Natural killer cell (primary cell): ENCODE measurements around the gene CHRNB2. TPM values are rescaled to one million over a fixed set of nuclear protein-coding genes. Genes with fewer than 3 reads are reported as not detected.

Experiments
- ATAC-seq, 3 donors: fragments of 150-1000 bp in 2 of 3; fragments of 200-7000 bp in 1 of 3; cut with Tn5 transposase; 1 replicate in 1 of 3; 2 replicates in 2 of 3; pipeline ENCODE4 v1.10.0; 2021; ENCODE audit warnings: mild to moderate bottlenecking in 2 of 3, moderate library complexity in 2 of 3
- DNase-seq, 2 donors: peaks; one replicate each; pipeline versions ENCODE4 v3.0.0 to v3.0.0-alpha.2; 2013 to 2021; ENCODE audit warnings: mixed read lengths in 1 of 2
- H3K27ac ChIP-seq: one replicate; pipeline ENCODE4 v1.5.1; 2013; ENCODE audit warnings: mild to moderate bottlenecking, low read length
- H3K27me3 ChIP-seq: one replicate; pipeline ENCODE4 v1.6.1; 2013; ENCODE audit warnings: low read length; ENCODE audit not compliant: control insufficient read depth, insufficient read depth
- H3K36me3 ChIP-seq: one replicate; pipeline ENCODE4 v1.6.1; 2013; ENCODE audit warnings: low read length; ENCODE audit not compliant: control insufficient read depth, insufficient read depth
- H3K4me1 ChIP-seq: one replicate; pipeline ENCODE4 v1.6.1; 2013; ENCODE audit warnings: low read length; ENCODE audit not compliant: control insufficient read depth, insufficient read depth
- H3K4me3 ChIP-seq: one replicate; pipeline ENCODE4 v1.5.1; 2013; ENCODE audit warnings: low read length
- H3K9me3 ChIP-seq: one replicate; pipeline ENCODE4 v1.6.1; 2013; ENCODE audit warnings: low read length; ENCODE audit not compliant: control insufficient read depth, insufficient read depth
- H3K27ac Mint-ChIP-seq, 2 donors: one replicate each; pipeline ENCODE4 v1.8.0; 2022; ENCODE audit warnings: mild to moderate bottlenecking in 2 of 2, mixed read lengths in 2 of 2, moderate library complexity in 1 of 2
- H3K27me3 Mint-ChIP-seq, 2 donors: one replicate each; pipeline ENCODE4 v1.8.0; 2022; ENCODE audit warnings: low read depth in 2 of 2, mixed read lengths in 2 of 2
- H3K36me3 Mint-ChIP-seq: one replicate; pipeline ENCODE4 v1.8.0; 2022; ENCODE audit warnings: mixed read lengths
- H3K4me1 Mint-ChIP-seq, 2 donors: one replicate each; pipeline ENCODE4 v1.8.0; 2022; ENCODE audit warnings: mixed read lengths in 2 of 2
- H3K4me3 Mint-ChIP-seq: one replicate; pipeline ENCODE4 v1.8.0; 2022; ENCODE audit warnings: mild to moderate bottlenecking, moderate library complexity, mixed read lengths
- H3K9me3 Mint-ChIP-seq, 2 donors: one replicate each; pipeline ENCODE4 v1.8.0; 2022; ENCODE audit warnings: mixed read lengths in 2 of 2
- WGBS: methylation state at CpG from one replicate; pipeline ENCODE4 v1.1.7; 2013; ENCODE audit warnings: missing lambda C conversion rate; ENCODE audit not compliant: insufficient coverage; 5-methylcytosine and 5-hydroxymethylcytosine counted together
- intact Hi-C: fragments of 100-400 bp; cut with micrococcal nuclease; formaldehyde crosslinking; loops from one replicate; pipeline ENCODE4 v1.14.2; 2022
- total RNA-seq, 4 donors: library from RNA; stranded (reverse); fragments of 120-200 nt in 1 of 4; gene quantifications; one replicate each; pipeline versions ENCODE4 v1.2.3 to v1.2.4, GENCODE V29; 2013 to 2022
- TF ChIP-seq, protein P1 (sequence below): fragments of 200-600 bp; IDR thresholded peaks from one replicate; pipeline ENCODE4 v1.8.0; 2022; ENCODE audit warnings: antibody characterized with exemption

The CHRNB2 gene
- total RNA-seq, 3 donors from 2014 or later (not counting 1 experiment from before 2014, with no cell fraction given) = not detected

- H3K27me3 Mint-ChIP-seq = peaks cover 11 to 13% of the 10 kb centered on the region in 2 donors
- 15% methylated on average over 4 of the region's 5 CpGs for WGBS
- intact Hi-C loops = loop anchor here (5.0 kb wide), 1 partner anchor 71 kb away; the partner anchor contains the start of gene UBE2Q1
These were observed 60.5 kb downstream of the CHRNB2 start for GRCh38 chr1:154628121-154628405.

GRCh38 chr1:154629061-154629674, 61.6 kb downstream of the CHRNB2 start:
- H3K27me3 Mint-ChIP-seq = peaks cover 13 to 15% of the 10 kb centered on the region in 2 donors
- intact Hi-C loops = loop anchor here (5.0 kb wide), 1 partner anchor 72 kb away; the partner anchor contains the start of gene UBE2Q1
- H3K4me1 Mint-ChIP-seq = peaks cover 9 to 16% of the 10 kb centered on the region in 2 donors
- peak overlapping the region; percentile 95 for H3K4me3 Mint-ChIP-seq
- peak overlapping the region; percentile 89 to 94 for H3K27ac Mint-ChIP-seq
- ATAC-seq = no peak
- H3K27me3 ChIP-seq = no peaks in the 10 kb centered on the region
- H3K9me3 Mint-ChIP-seq = no peaks in the 10 kb centered on the region
- TF ChIP-seq, protein P1, sequence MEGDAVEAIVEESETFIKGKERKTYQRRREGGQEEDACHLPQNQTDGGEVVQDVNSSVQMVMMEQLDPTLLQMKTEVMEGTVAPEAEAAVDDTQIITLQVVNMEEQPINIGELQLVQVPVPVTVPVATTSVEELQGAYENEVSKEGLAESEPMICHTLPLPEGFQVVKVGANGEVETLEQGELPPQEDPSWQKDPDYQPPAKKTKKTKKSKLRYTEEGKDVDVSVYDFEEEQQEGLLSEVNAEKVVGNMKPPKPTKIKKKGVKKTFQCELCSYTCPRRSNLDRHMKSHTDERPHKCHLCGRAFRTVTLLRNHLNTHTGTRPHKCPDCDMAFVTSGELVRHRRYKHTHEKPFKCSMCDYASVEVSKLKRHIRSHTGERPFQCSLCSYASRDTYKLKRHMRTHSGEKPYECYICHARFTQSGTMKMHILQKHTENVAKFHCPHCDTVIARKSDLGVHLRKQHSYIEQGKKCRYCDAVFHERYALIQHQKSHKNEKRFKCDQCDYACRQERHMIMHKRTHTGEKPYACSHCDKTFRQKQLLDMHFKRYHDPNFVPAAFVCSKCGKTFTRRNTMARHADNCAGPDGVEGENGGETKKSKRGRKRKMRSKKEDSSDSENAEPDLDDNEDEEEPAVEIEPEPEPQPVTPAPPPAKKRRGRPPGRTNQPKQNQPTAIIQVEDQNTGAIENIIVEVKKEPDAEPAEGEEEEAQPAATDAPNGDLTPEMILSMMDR = no peak
- 100% methylated on average over 1 of the region's 1 CpG for WGBS
- H3K9me3 ChIP-seq = no peaks in the 10 kb centered on the region
- H3K36me3 ChIP-seq = no peaks in the 10 kb centered on the region
- H3K4me1 ChIP-seq = peaks cover 11% of the 10 kb centered on the region
- H3K36me3 Mint-ChIP-seq = peaks cover 6% of the 10 kb centered on the region
- H3K27ac ChIP-seq = no peak overlapping the region
- DNase-seq = no peak
- no peak overlapping the region for H3K4me3 ChIP-seq

More at GRCh38 chr1:154628121-154628405, 60.5 kb downstream of the CHRNB2 start:
- Histone ChIP-seq H3K27ac (peak overlapping the region; percentile 99), H3K36me3 (no peaks in the 10 kb centered on the region), H3K9me3 (no peaks in the 10 kb centered on the region), H3K4me1 (peaks cover 11% of the 10 kb centered on the region), H3K4me3 (peak overlapping the region; percentile 97), H3K27me3 (no peaks in the 10 kb centered on the region)
- Mint-ChIP-seq H3K4me3 (peak overlapping the region; percentile 95), H3K4me1 (peaks cover 9 to 26% of the 10 kb centered on the region in 2 donors), H3K36me3 (peaks cover 6% of the 10 kb centered on the region), H3K27ac (peak overlapping the region; percentile 89 to 94), H3K9me3 (no peaks in the 10 kb centered on the region)
- no peak for DNase-seq
- ATAC-seq = peak in 2 of 3 donors; percentile 34 to 45
- TF ChIP-seq, protein P1 = no peak

Other genes with a start within 250 kb of the CHRNB2 start
- gene AQP10, start 246.7 kb upstream of the CHRNB2 start, total RNA-seq = under 1 TPM in 1 of 3 donors, not detected in 2; 0.82 TPM
- 10 to 100 TPM; 47.8 to 67.5 (median 59.3) TPM for gene ATP8B2, start 242.3 kb upstream of the CHRNB2 start, total RNA-seq
- 10 to 100 TPM in 1 of 3 donors, 1 to 10 TPM in 2; 2.0 to 10.6 (median 3.8) TPM for gene IL6R, start 162.4 kb upstream of the CHRNB2 start, total RNA-seq
- gene TDRD10, start 65.6 kb upstream of the CHRNB2 start, total RNA-seq = under 1 TPM in 1 of 3 donors, not detected in 2; 0.38 TPM
- under 1 TPM in 2 of 3 donors, not detected in 1; 0.10 to 0.14 TPM for gene SHE, start 65.4 kb upstream of the CHRNB2 start, total RNA-seq
- gene UBE2Q1, start 9.1 kb upstream of the CHRNB2 start, total RNA-seq = 100 to 1,000 TPM; 100 to 137 (median 112) TPM
- 100 to 1,000 TPM; 260 to 281 (median 265) TPM for gene ADAR, start 40.4 kb downstream of the CHRNB2 start, total RNA-seq